ENCODE results near the gene TFCP2.

DNA sequence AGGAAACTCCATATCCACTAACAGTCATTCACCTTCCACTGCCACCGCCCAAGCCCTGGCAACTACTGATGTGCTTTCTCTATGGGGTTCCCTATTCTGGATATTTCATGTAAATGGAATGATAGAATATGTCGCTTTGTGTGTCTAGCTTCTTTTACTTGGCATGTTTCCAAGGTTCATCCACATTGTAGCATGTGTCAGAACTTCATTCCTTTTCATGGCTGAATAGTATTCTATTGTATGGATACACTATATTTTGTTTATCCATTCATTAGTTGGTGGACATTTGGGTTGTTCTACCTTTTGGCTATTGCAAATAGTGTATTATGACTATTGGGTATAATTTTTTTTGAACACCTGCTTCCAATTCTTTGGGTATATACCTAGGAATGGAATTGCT is 36.3 kb upstream of the TFCP2 start:
- no peak for TF ChIP-seq CTCF (IDR thresholded peaks at IDR 0.05; ENCODE audit: low read depth, low read length)
- TF ChIP-seq EZH2phosphoT487 (IDR thresholded peaks at IDR 0.05; ENCODE audit: low read depth): no peak
